ENCODE data around the gene CD274. TPM values are rescaled to one million over a fixed set of nuclear protein-coding genes. Genes with fewer than 3 reads are reported as not detected.
"Not testable (repeated sequence)": the region's sequence is repeated elsewhere in the genome, so short reads cannot be mapped to it uniquely, and the experiment has no call there.

Gene CD274
- total RNA-seq, 1 experiment from 2014 or later = 0.62 TPM

DNA sequence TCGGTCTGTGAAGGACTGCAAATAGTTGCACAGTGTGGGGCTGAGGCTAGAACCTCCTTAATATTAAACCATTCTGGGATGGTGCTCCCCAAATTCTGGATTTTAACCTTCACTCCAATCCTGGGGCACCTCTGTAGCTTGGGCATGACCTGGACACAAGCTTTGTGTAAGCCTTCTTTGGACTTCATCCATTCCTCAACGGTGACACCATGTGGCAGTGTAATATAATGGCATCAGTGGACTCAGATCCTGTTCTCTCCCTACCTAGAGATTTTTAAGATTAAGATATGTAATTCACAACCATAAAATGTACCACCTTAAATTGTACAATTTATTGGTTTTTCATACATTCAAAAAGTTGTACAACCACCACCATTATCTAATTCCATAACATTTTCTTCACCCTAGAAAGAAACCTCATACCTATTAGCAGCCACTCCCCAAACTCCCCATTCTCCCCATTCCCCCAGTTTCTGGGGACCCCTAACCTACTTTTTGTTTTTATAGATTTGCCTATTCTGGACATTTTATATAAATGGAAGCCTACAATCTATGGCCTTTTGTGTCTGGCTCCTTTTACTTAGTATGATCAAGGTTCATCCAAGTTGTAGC is 7.8 kb upstream of the CD274 start:
- intact Hi-C loops (cut with micrococcal nuclease; ENCODE audit: unreplicated experiment) = loop anchor here (5.0 kb wide), 1 partner anchor 690 kb away; no protein-coding TSS in a partner anchor
- TF ChIP-seq EZH2 (IDR thresholded peaks at IDR 0.05; ENCODE audit: borderline replicate concordance, low read depth, low read length, poor library complexity, severe bottlenecking) = no peak
- TF ChIP-seq CTCF (conservative IDR thresholded peaks at IDR 0.05; ENCODE audit: low read depth, low read length) = peak; percentile 67
- Histone ChIP-seq H3K4me3 (ENCODE audit: low read depth, low read length, poor library complexity, severe bottlenecking) (no peak overlapping the region), H3K36me3 (ENCODE audit: insufficient read depth, low read length, poor library complexity, severe bottlenecking) (no peaks in the 10 kb centered on the region), H3K27ac (ENCODE audit: low read depth, low read length, poor library complexity, severe bottlenecking) (no peak overlapping the region), H3K27me3 (replicated peaks; ENCODE audit: insufficient read depth, low read depth, low read length, poor library complexity) (no peaks in the 10 kb centered on the region), H3K4me1 (ENCODE audit: insufficient read depth, low read length, poor library complexity, severe bottlenecking) (peaks cover 7% of the 10 kb centered on the region), H3K9me3 (ENCODE audit: low read depth, low read length, poor library complexity, severe bottlenecking) (no peaks in the 10 kb centered on the region)
- BruUV-seq (replicated peaks) = no TSS peak
- peak; percentile 61 for DNase-seq (ENCODE audit: low spot score)
- POLR2A ChIA-PET (ENCODE audit: low non-redundant PET) = no interaction called here
- CTCF ChIA-PET = interaction anchor here (0.7 to 1.1 kb wide), 3 partner anchors 256 to 258 kb away, joined by 3 to 5 read pairs (median 4); no protein-coding TSS in a partner anchor

GRCh38 chr9:5443850-5444249 is 6.5 kb upstream of the CD274 start:
- Histone ChIP-seq H3K27ac (ENCODE audit: low read depth, low read length, poor library complexity, severe bottlenecking) (no peak overlapping the region), H3K9me3 (ENCODE audit: low read depth, low read length, poor library complexity, severe bottlenecking) (no peaks in the 10 kb centered on the region), H3K4me3 (ENCODE audit: low read depth, low read length, poor library complexity, severe bottlenecking) (no peak overlapping the region), H3K36me3 (ENCODE audit: insufficient read depth, low read length, poor library complexity, severe bottlenecking) (no peaks in the 10 kb centered on the region), H3K4me1 (ENCODE audit: insufficient read depth, low read length, poor library complexity, severe bottlenecking) (no peaks in the 10 kb centered on the region), H3K27me3 (replicated peaks; ENCODE audit: insufficient read depth, low read depth, low read length, poor library complexity) (no peaks in the 10 kb centered on the region)
- ChIA-PET CTCF (interaction anchor here (1.1 kb wide), 1 partner anchor 257 kb away, joined by 4 read pairs; no protein-coding TSS in a partner anchor), POLR2A (ENCODE audit: low non-redundant PET) (no interaction called here)
- intact Hi-C loops (cut with micrococcal nuclease; ENCODE audit: unreplicated experiment) = loop anchor here (5.0 kb wide), 1 partner anchor 692 kb away; no protein-coding TSS in a partner anchor
- no peak for DNase-seq (ENCODE audit: low spot score)
- no TSS peak for BruUV-seq (replicated peaks)
- no peak for TF ChIP-seq EZH2 (IDR thresholded peaks at IDR 0.05; ENCODE audit: borderline replicate concordance, low read depth, low read length, poor library complexity, severe bottlenecking)
- no peak for TF ChIP-seq CTCF (conservative IDR thresholded peaks at IDR 0.05; ENCODE audit: low read depth, low read length)

DNA sequence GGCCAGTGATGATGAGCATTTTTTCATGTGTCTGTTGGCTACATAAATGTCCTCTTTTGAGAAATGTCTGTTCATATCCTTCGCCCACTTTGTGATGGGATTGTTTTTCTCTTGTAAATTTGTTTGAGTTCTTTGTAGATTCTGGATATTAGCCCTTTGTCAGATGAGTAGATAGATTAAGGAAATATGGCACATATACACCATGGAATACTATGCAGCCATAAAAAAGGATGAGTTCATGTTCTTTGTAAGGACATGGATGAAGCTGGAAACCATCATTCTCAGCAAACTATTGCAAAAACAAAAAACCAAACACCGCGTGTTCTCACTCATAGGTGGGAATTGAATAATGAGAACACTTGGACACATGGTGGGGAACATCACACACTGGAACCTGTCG is 5.2 kb upstream of the CD274 start:
- CTCF ChIA-PET; BruUV-seq (replicated peaks); POLR2A ChIA-PET (ENCODE audit: low non-redundant PET); H3K9me3 ChIP-seq (ENCODE audit: low read depth, low read length, poor library complexity, severe bottlenecking); H3K36me3 ChIP-seq (ENCODE audit: insufficient read depth, low read length, poor library complexity, severe bottlenecking); H3K27me3 ChIP-seq (replicated peaks; ENCODE audit: insufficient read depth, low read depth, low read length, poor library complexity); DNase-seq (ENCODE audit: low spot score); intact Hi-C loops (cut with micrococcal nuclease; ENCODE audit: unreplicated experiment); H3K4me1 ChIP-seq (ENCODE audit: insufficient read depth, low read length, poor library complexity, severe bottlenecking); H3K4me3 ChIP-seq (ENCODE audit: low read depth, low read length, poor library complexity, severe bottlenecking); H3K27ac ChIP-seq (ENCODE audit: low read depth, low read length, poor library complexity, severe bottlenecking): not testable (repeated sequence)

DNA sequence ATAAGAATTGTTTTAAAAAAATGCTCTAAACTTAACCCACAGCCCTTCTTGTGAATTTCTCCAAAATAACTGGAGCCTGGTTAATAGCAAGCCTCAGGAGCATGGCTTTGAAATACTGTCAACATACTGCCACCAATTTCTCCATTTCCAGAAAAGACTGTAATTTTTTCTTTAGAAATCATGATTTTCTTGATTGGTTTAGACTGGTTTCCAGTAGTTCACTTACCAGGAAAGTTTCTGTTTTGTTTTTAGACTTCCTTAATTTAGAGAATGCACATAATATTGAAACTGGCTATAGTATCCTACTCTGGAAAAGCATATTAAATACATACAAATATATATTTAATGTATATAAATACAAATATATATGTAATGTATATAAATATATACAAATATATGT is 4.5 kb upstream of the CD274 start:
- BruUV-seq (replicated peaks) = no TSS peak
- no peaks in the 10 kb centered on the region for H3K36me3 ChIP-seq (ENCODE audit: insufficient read depth, low read length, poor library complexity, severe bottlenecking)
- intact Hi-C loops (cut with micrococcal nuclease; ENCODE audit: unreplicated experiment) = no loop called here

More for the DNA sequence above, 4.5 kb upstream of the CD274 start:
- Histone ChIP-seq H3K27ac (ENCODE audit: low read depth, low read length, poor library complexity, severe bottlenecking) (no peak overlapping the region), H3K4me1 (ENCODE audit: insufficient read depth, low read length, poor library complexity, severe bottlenecking) (no peaks in the 10 kb centered on the region), H3K9me3 (ENCODE audit: low read depth, low read length, poor library complexity, severe bottlenecking) (no peaks in the 10 kb centered on the region), H3K27me3 (replicated peaks; ENCODE audit: insufficient read depth, low read depth, low read length, poor library complexity) (no peaks in the 10 kb centered on the region), H3K4me3 (ENCODE audit: low read depth, low read length, poor library complexity, severe bottlenecking) (no peak overlapping the region)
- no peak for DNase-seq (ENCODE audit: low spot score)
- CTCF ChIA-PET = no interaction called here
- no peak for TF ChIP-seq CTCF (conservative IDR thresholded peaks at IDR 0.05; ENCODE audit: low read depth, low read length)
- TF ChIP-seq EZH2 (IDR thresholded peaks at IDR 0.05; ENCODE audit: borderline replicate concordance, low read depth, low read length, poor library complexity, severe bottlenecking) = no peak
- POLR2A ChIA-PET (ENCODE audit: low non-redundant PET) = no interaction called here

Measured in A673 (cell line).